HepG2 (cell line): ENCODE measurements around the gene NEK11. TPM values are rescaled to one million over a fixed set of nuclear protein-coding genes. Genes with fewer than 3 reads are reported as not detected.

Experiments used
- ATAC-seq: fragments of 200-7000 bp; cut with Tn5 transposase; 3 replicates; pipeline ENCODE4 v1.9.1; 2020; ENCODE audit warnings: mild to moderate bottlenecking, moderate library complexity
- BruUV-seq: library from RNA; stranded (reverse); fragments of 400-500 nt; replicated peaks from 2 replicates; lab custom pipeline; 2021; lab: Mats Ljungman, UMichigan
- CTCF ChIA-PET: fragments of 300-600 bp; formaldehyde crosslinking; extraction: SDS; loops from one replicate; lab custom pipeline; 2021; ENCODE audit warnings: low total read pairs, inconsistent platforms, low intra/inter-chr PET ratio; lab: Yijun Ruan, JAX
- POLR2A ChIA-PET: fragments of 350-600 bp; sonication (Branson Sonifier 250); formaldehyde crosslinking; loops from one replicate; lab custom pipeline; 2020; ENCODE audit warnings: antibody characterized with exemption, inconsistent platforms; lab: Yijun Ruan, JAX
- DNase-seq: peaks from one replicate; pipeline ENCODE4 v3.0.0-alpha.2; 2015; ENCODE audit warnings: low spot score
- FAIRE-seq: peaks from 3 replicates; lab custom pipeline; 2011; peaks lifted over from hg19 to GRCh38; lab: Jason Lieb, UNC
- H2AFZ ChIP-seq: one replicate; pipeline ENCODE4 v1.6.1; 2011; ENCODE audit warnings: low read length, inconsistent platforms
- H3K27ac ChIP-seq: fragments of 300-600 bp; 3 replicates; pipeline ENCODE4 v1.8.0; 2011; ENCODE audit warnings: mixed run types, mild to moderate bottlenecking, mixed read lengths, low read length, inconsistent platforms; ENCODE audit not compliant: insufficient read depth; ENCODE audit errors: extremely low read length
- H3K27me3 ChIP-seq, 2 experiments: fragments of 200-600 bp in 1 of 2; 2 replicates in 1 of 2; 3 replicates in 1 of 2; pipeline versions ENCODE4 v1.6.0 to v1.8.0; 2011; ENCODE audit warnings: low read length in 2 of 2, mild to moderate bottlenecking in 2 of 2, moderate library complexity in 2 of 2, inconsistent platforms in 1 of 2; ENCODE audit not compliant: insufficient read depth in 2 of 2, control insufficient read depth in 1 of 2
- H3K36me3 ChIP-seq, 2 experiments: fragments of 200-600 bp in 1 of 2; replicated peaks in 1 of 2; 2 replicates in 1 of 2; 3 replicates in 1 of 2; pipeline versions ENCODE4 v1.5.1 to v1.8.0; 2011; ENCODE audit warnings: low read length in 2 of 2, inconsistent platforms in 1 of 2; ENCODE audit not compliant: insufficient read depth in 2 of 2, control insufficient read depth in 1 of 2
- H3K4me1 ChIP-seq: 2 replicates; pipeline ENCODE4 v1.5.1; 2012; ENCODE audit warnings: low read length, inconsistent platforms; ENCODE audit not compliant: insufficient read depth
- H3K4me2 ChIP-seq: 2 replicates; pipeline ENCODE4 v1.6.0; 2011; ENCODE audit warnings: low read depth, low read length, inconsistent platforms
- H3K4me3 ChIP-seq, 3 experiments: fragments of 200-600 bp in 1 of 3; sonication (generic), shearing (Covaris generic) in 1 of 3; replicated peaks in 1 of 3; 2 replicates each; pipeline ENCODE4 v1.5.1; 2011 to 2016; ENCODE audit warnings: low read length in 3 of 3, inconsistent platforms in 2 of 3, low read depth in 2 of 3, mild to moderate bottlenecking in 2 of 3, control low read depth in 1 of 3, mixed read lengths in 1 of 3; ENCODE audit not compliant: insufficient read depth in 1 of 3
- H3K79me2 ChIP-seq: one replicate; pipeline ENCODE4 v1.6.1; 2011; ENCODE audit warnings: low read length, inconsistent platforms; ENCODE audit not compliant: insufficient read depth
- H3K9ac ChIP-seq: 2 replicates; pipeline ENCODE4 v1.6.0; 2011; ENCODE audit warnings: mild to moderate bottlenecking, low read depth, low read length, inconsistent platforms; ENCODE audit not compliant: insufficient read depth
- H3K9me3 ChIP-seq: 2 replicates; pipeline ENCODE4 v1.5.1; 2012; ENCODE audit warnings: mild to moderate bottlenecking, low read length
- H4K20me1 ChIP-seq: 2 replicates; pipeline ENCODE4 v1.6.0; 2011; ENCODE audit warnings: inconsistent platforms, mild to moderate bottlenecking, low read length, moderate library complexity; ENCODE audit not compliant: insufficient read depth
- CTCF ChIP-seq: sonication (generic); formaldehyde crosslinking; IDR thresholded peaks from 2 replicates; pipeline ENCODE4 v1.5.0; 2020; ENCODE audit warnings: mild to moderate bottlenecking, missing genetic modification reagents, moderate library complexity
- STAG1 ChIP-seq: sonication (generic); formaldehyde crosslinking; IDR thresholded peaks from 2 replicates; pipeline ENCODE4 v1.4.0; 2020; ENCODE audit warnings: missing genetic modification reagents
- ZNF317 ChIP-seq: sonication (generic); formaldehyde crosslinking; IDR thresholded peaks from 2 replicates; pipeline ENCODE4 v1.5.0; 2020; ENCODE audit warnings: mild to moderate bottlenecking, missing genetic modification reagents
- ZNF891 ChIP-seq: sonication (generic); formaldehyde crosslinking; IDR thresholded peaks from 2 replicates; pipeline ENCODE4 v1.5.0; 2020; ENCODE audit warnings: mild to moderate bottlenecking, missing genetic modification reagents
- WGBS: methylation state at CpG from one replicate; pipeline ENCODE4 v1.1.6; 2017; ENCODE audit warnings: low lambda C conversion rate; 5-methylcytosine and 5-hydroxymethylcytosine counted together
- in situ Hi-C: cut with HindIII; loops from 2 replicates; pipeline ENCODE4 v1.10.0; 2017; ENCODE audit warnings: low pct_unique_long_range_greater_than_20kb; ENCODE audit not compliant: extremely low pct_ligation_motif_present
- intact Hi-C: fragments of 100-400 bp; cut with micrococcal nuclease; formaldehyde crosslinking; loops from one replicate; pipeline ENCODE4 v1.10.0; 2022; ENCODE audit not compliant: unreplicated experiment
- polyA plus RNA-seq, 8 experiments: library from polyadenylated mRNA; depleted of rRNA in 3 of 8; stranded (reverse) in 7 of 8; unstranded in 1 of 8; fragments of >200 nt; fragmentation: Illumina TruSeq in 4 of 8; extraction: Trizol in 4 of 8; gene quantifications; 2 replicates each; pipeline versions ENCODE4 v1.2.1 to v1.2.3, GENCODE V29; 2011 to 2016; ENCODE audit warnings: low read depth in 4 of 8, missing spikeins in 1 of 8, mixed read lengths in 1 of 8; ENCODE audit not compliant: insufficient read depth in 1 of 8
- total RNA-seq, 5 experiments: library from RNA; depleted of rRNA; stranded (reverse); fragments of >200 nt; fragmentation: Illumina TruSeq; extraction: Trizol; gene quantifications; 2 replicates each; pipeline ENCODE4 v1.2.3, GENCODE V29; 2016; ENCODE audit warnings: low read depth in 1 of 5
- TF ChIP-seq, protein P1 (sequence below): sonication (generic); formaldehyde crosslinking; IDR thresholded peaks from 2 replicates; pipeline ENCODE4 v1.4.0; 2020; ENCODE audit warnings: mild to moderate bottlenecking, missing genetic modification reagents

Gene NEK11
- total and polyA plus RNA-seq, 2 of the 13 experiments (the other 11 are each of a cell fraction or from before 2014, with no cell fraction given): 0.95 to 2.2 TPM

DNA sequence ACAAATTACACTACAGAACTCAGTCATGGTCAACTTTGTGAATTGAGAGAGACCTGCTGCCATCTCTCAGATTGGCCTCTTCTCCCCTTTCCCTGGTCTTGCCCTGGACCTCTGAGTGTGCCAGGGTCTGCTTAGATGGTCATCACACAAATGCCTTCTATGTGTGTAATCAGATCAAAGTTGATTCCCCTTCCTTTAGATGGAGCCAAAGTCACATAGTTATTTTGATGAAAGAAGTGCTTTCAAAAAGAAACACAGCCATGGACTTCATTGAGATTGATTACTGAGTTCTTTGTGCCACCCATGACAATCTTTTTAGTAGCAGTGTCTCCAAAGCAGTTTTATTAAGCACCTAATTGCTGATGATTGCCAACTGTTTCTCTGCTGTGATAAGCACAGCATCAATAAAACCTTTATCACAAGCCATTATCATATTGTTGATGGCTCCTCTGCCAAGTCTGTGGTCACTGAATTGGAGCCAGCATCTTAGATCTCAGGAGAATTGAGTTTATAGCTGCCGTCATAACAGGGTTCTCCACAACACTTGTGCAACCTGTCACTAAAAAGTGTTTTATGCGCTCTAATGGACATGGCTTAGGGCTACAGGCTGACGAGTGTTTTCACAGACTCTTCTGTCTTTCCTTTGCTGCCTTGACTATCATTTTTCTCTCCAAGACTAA is 205.2 kb downstream of the NEK11 start:
- no TSS peak for BruUV-seq
- Histone ChIP-seq H3K4me1 (no peaks in the 10 kb centered on the region), H3K27me3 (no peaks in the 10 kb centered on the region), H2AFZ (no peak overlapping the region), H3K4me3 (no peak overlapping the region), H3K36me3 (no peaks in the 10 kb centered on the region), H3K27ac (no peak overlapping the region), H3K79me2 (no peaks in the 10 kb centered on the region), H3K9ac (no peak overlapping the region), H3K9me3 (no peaks in the 10 kb centered on the region), H3K4me2 (no peak overlapping the region), H4K20me1 (no peaks in the 10 kb centered on the region)
- no peak for ATAC-seq
- in situ Hi-C loops: no loop called here
- intact Hi-C loops: no loop called here
- CTCF ChIA-PET: no interaction called here
- 36% methylated on average over 3 of the region's 3 CpGs for WGBS
- TF ChIP-seq ZNF891 (CRISPR knock-in tag): no peak
- TF ChIP-seq STAG1 (CRISPR knock-in tag): peak; percentile 30; the same call in 1 of the 2 replicates
- TF ChIP-seq, protein P1, sequence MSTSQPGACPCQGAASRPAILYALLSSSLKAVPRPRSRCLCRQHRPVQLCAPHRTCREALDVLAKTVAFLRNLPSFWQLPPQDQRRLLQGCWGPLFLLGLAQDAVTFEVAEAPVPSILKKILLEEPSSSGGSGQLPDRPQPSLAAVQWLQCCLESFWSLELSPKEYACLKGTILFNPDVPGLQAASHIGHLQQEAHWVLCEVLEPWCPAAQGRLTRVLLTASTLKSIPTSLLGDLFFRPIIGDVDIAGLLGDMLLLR (CRISPR knock-in tag): no peak
- peak; percentile 19; the same call in 1 of the 2 replicates for TF ChIP-seq CTCF (CRISPR knock-in tag)
- FAIRE-seq: no peak
- peak; percentile 2 for DNase-seq
- POLR2A ChIA-PET: no interaction called here

GRCh38 chr3:131232711-131233267 is 206.1 kb downstream of the NEK11 start:
- Histone ChIP-seq H3K4me1 (no peaks in the 10 kb centered on the region), H3K27me3 (no peaks in the 10 kb centered on the region), H3K4me2 (no peak overlapping the region), H3K9ac (no peak overlapping the region), H3K27ac (no peak overlapping the region), H2AFZ (no peak overlapping the region), H3K9me3 (no peaks in the 10 kb centered on the region), H3K79me2 (no peaks in the 10 kb centered on the region), H3K4me3 (no peak overlapping the region), H4K20me1 (no peaks in the 10 kb centered on the region), H3K36me3 (no peaks in the 10 kb centered on the region)
- ATAC-seq: no peak
- no peak for FAIRE-seq
- intact Hi-C loops (no loop called here), in situ Hi-C loops (no loop called here)
- DNase-seq: no peak
- WGBS: 57% methylated on average over 3 of the region's 3 CpGs
- BruUV-seq: no TSS peak
- no peak for TF ChIP-seq ZNF317 (CRISPR knock-in tag)
- ChIA-PET CTCF (no interaction called here), POLR2A (no interaction called here)
